Measurements from ENCODE around the gene KDELR1.

- TF ChIP-seq POLR2A (IDR thresholded peaks at IDR 0.05; ENCODE audit: low read depth, low read length) = no peak
- TF ChIP-seq TAF1 (IDR thresholded peaks at IDR 0.05; ENCODE audit: borderline replicate concordance, low read depth, low read length) = no peak
Observed at GRCh38 chr19:48424694-48425219, 33.4 kb upstream of the KDELR1 start.
